ENCODE data around the gene CXCR3. TPM values are rescaled to one million over a fixed set of nuclear protein-coding genes. Genes with fewer than 3 reads are reported as not detected.

Gene CXCR3
- total RNA-seq, 1 experiment from 2014 or later: not detected

DNA sequence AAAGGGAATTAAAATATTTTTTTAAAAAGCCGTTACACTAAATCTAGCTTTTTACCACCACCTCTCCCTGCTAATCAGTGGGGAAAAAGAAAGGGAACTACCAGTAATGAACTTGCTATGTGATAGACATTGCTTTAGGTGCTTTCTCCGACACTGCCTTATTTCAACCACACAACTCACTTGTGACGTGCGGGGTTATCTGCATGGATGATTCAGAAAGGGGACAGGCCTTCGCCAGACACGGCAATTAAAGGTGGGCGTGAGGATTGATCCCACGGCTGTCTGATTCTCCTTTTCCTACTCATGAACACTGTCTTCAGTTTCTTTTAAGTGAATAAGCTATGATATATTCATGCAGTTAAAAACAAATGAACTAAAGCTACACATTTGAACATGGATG, 882 bp upstream of the CXCR3 start:
- ChIA-PET CTCF (no interaction called here), POLR2A (no interaction called here), RAD21 (ENCODE audit: low non-redundant PET in 1 of 2, low total read pairs in 2 of 2, uncharacterized antibody in 2 of 2, unreplicated experiment in 2 of 2) (no interaction called here)
- Histone ChIP-seq H3K9me2 (ENCODE audit: insufficient read depth) (no peaks in the 10 kb centered on the region), H3K4me1 (ENCODE audit: control insufficient read depth in 1 of 2, insufficient read depth in 2 of 2, low read length in 2 of 2) (peaks cover 9 to 19% of the 10 kb centered on the region in 2 experiments), H3K4me3 (replicated peaks in 1 of 2; ENCODE audit: low read depth in 1 of 2, low read length in 2 of 2) (no peak overlapping the region), H3K9me3 (ENCODE audit: control insufficient read depth in 1 of 2, insufficient read depth in 1 of 2, low read depth in 1 of 2, low read length in 2 of 2) (no peaks in the 10 kb centered on the region), H2AFZ (ENCODE audit: low read depth, low read length, poor library complexity, severe bottlenecking) (no peak overlapping the region), H3K27ac (ENCODE audit: low read depth, low read length) (no peak overlapping the region), H3K4me2 (ENCODE audit: low read length) (no peak overlapping the region), H3K79me2 (ENCODE audit: insufficient read depth, low read length) (no peaks in the 10 kb centered on the region), H4K20me1 (ENCODE audit: insufficient read depth) (no peaks in the 10 kb centered on the region), H3K9ac (ENCODE audit: low read length) (no peak overlapping the region), H3K36me3 (ENCODE audit: control insufficient read depth in 1 of 2, insufficient read depth in 2 of 2, low read length in 2 of 2) (no peaks in the 10 kb centered on the region), H3K27me3 (ENCODE audit: insufficient read depth, low read length) (no peaks in the 10 kb centered on the region)
- no TSS peak for BruUV-seq (replicated peaks)
- intact Hi-C loops (cut with micrococcal nuclease): no loop called here
- TF ChIP-seq CBX3 (IDR thresholded peaks at IDR 0.05; ENCODE audit: low read depth) (no peak), SIN3A (IDR thresholded peaks at IDR 0.05; ENCODE audit: low read depth) (no peak), SP1 (IDR thresholded peaks at IDR 0.05; ENCODE audit: low read depth) (no peak), POLR2AphosphoS5 (IDR thresholded peaks at IDR 0.05; ENCODE audit: low read depth, low read length) (no peak), EZH2 (IDR thresholded peaks at IDR 0.05) (no peak), ZBTB33 (IDR thresholded peaks at IDR 0.05; ENCODE audit: extremely low read depth, insufficient replicate concordance, low read length) (no peak), ZFX (IDR thresholded peaks at IDR 0.05) (no peak), EZH2phosphoT487 (IDR thresholded peaks at IDR 0.05; ENCODE audit: borderline replicate concordance) (no peak), RAD21 (IDR thresholded peaks at IDR 0.05; ENCODE audit: low read depth) (no peak), FOSL1 (IDR thresholded peaks at IDR 0.05; ENCODE audit: low read depth) (no peak), SRF (IDR thresholded peaks at IDR 0.05; ENCODE audit: low read depth) (no peak), EGR1 (IDR thresholded peaks at IDR 0.05; ENCODE audit: low read depth) (no peak), POLR2A (IDR thresholded peaks at IDR 0.05; ENCODE audit: borderline replicate concordance, extremely low read depth, insufficient read depth, insufficient read length) (no peak), REST (IDR thresholded peaks at IDR 0.05; ENCODE audit: low read depth) (no peak), JUND (IDR thresholded peaks at IDR 0.05) (no peak), ZNF274 (IDR thresholded peaks at IDR 0.05; ENCODE audit: low read depth, low read length) (no peak)
- TF ChIP-seq, protein P1, sequence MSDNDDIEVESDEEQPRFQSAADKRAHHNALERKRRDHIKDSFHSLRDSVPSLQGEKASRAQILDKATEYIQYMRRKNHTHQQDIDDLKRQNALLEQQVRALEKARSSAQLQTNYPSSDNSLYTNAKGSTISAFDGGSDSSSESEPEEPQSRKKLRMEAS (IDR thresholded peaks at IDR 0.05): no peak
- TF ChIP-seq, protein P2, sequence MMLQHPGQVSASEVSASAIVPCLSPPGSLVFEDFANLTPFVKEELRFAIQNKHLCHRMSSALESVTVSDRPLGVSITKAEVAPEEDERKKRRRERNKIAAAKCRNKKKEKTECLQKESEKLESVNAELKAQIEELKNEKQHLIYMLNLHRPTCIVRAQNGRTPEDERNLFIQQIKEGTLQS (IDR thresholded peaks at IDR 0.05): no peak
- ATAC-seq (no peak), DNase-seq (ENCODE audit: low read depth, low spot score) (no peak)

Measured in HCT116 (cell line).